ENCODE data around the gene EIF2B4.

- TF ChIP-seq POLR2A (IDR thresholded peaks at IDR 0.05; ENCODE audit: low read length) = peak; percentile 95
- TF ChIP-seq GATA1 (IDR thresholded peaks at IDR 0.05; ENCODE audit: low read depth, low read length) = no peak
These were observed 47.2 kb downstream of the EIF2B4 start, which contains the start of gene MPV17 for GRCh38 chr2:27322766-27323595.

Data from erythroblast (primary cell).